ENCODE measurements around the gene CPLX1. TPM values are rescaled to one million over a fixed set of nuclear protein-coding genes. Genes with fewer than 3 reads are reported as not detected.

CPLX1 gene
- polyA plus RNA-seq, 3 donors: not detected

- Histone ChIP-seq H3K9me3 (replicated peaks in 1 of 2; ENCODE audit: control insufficient read depth in 1 of 2, insufficient read depth in 1 of 2, low read length in 2 of 2) (peaks cover 25 to 50% of the 10 kb centered on the region in 2 donors), H3K4me2 (replicated peaks; ENCODE audit: extremely low read depth, low read length, poor library complexity, severe bottlenecking) (no peak overlapping the region), H3K79me2 (ENCODE audit: insufficient read depth, low read length) (no peaks in the 10 kb centered on the region), H3K27ac (ENCODE audit: low read depth in 1 of 2, low read length in 2 of 2) (no peak overlapping the region), H3K9ac (ENCODE audit: insufficient read depth, low read length, poor library complexity, severe bottlenecking) (no peak overlapping the region), H4K20me1 (ENCODE audit: insufficient read depth, low read length) (no peaks in the 10 kb centered on the region), H3K4me1 (ENCODE audit: control insufficient read depth in 1 of 2, insufficient read depth in 2 of 2, low read length in 2 of 2) (peaks cover 6 to 11% of the 10 kb centered on the region in 2 donors), H3K36me3 (replicated peaks in 1 of 2; ENCODE audit: control insufficient read depth in 1 of 2, insufficient read depth in 2 of 2, low read length in 2 of 2) (no peaks in the 10 kb centered on the region), H3K4me3 (replicated peaks in 1 of 3; ENCODE audit: low read depth in 2 of 3, low read length in 3 of 3) (no peak overlapping the region), H2AFZ (ENCODE audit: insufficient read depth, low read depth, low read length, poor library complexity, severe bottlenecking) (no peak overlapping the region), H3K27me3 (ENCODE audit: control insufficient read depth in 2 of 2, insufficient read depth in 2 of 2, low read length in 2 of 2) (no peaks in the 10 kb centered on the region)
- no peak overlapping the region for H3K27ac Mint-ChIP-seq
- H3K36me3 Mint-ChIP-seq: no peaks in the 10 kb centered on the region
- peaks cover 7% of the 10 kb centered on the region for H3K4me1 Mint-ChIP-seq
- DNase-seq: no peak
- TF ChIP-seq, protein P1, sequence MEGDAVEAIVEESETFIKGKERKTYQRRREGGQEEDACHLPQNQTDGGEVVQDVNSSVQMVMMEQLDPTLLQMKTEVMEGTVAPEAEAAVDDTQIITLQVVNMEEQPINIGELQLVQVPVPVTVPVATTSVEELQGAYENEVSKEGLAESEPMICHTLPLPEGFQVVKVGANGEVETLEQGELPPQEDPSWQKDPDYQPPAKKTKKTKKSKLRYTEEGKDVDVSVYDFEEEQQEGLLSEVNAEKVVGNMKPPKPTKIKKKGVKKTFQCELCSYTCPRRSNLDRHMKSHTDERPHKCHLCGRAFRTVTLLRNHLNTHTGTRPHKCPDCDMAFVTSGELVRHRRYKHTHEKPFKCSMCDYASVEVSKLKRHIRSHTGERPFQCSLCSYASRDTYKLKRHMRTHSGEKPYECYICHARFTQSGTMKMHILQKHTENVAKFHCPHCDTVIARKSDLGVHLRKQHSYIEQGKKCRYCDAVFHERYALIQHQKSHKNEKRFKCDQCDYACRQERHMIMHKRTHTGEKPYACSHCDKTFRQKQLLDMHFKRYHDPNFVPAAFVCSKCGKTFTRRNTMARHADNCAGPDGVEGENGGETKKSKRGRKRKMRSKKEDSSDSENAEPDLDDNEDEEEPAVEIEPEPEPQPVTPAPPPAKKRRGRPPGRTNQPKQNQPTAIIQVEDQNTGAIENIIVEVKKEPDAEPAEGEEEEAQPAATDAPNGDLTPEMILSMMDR (IDR thresholded peaks at IDR 0.05): no peak
- H3K27me3 Mint-ChIP-seq (ENCODE audit: low read depth in 3 of 3): peaks cover 5 to 22% (median 5%) of the 10 kb centered on the region in 3 donors
- H3K4me3 Mint-ChIP-seq: no peak overlapping the region
- peaks cover 20 to 50% (median 45%) of the 10 kb centered on the region in 7 donors for H3K9me3 Mint-ChIP-seq
- intact Hi-C loops (cut with micrococcal nuclease): no loop called here
- 99% methylated on average over 32 of the region's 32 CpGs for WGBS (ENCODE audit: insufficient coverage)
Measured at GRCh38 chr4:836003-836511, 10.1 kb upstream of the CPLX1 start.

GRCh38 chr4:835148-836002, 9.4 kb upstream of the CPLX1 start:
- no peaks in the 10 kb centered on the region for H3K36me3 ChIP-seq (replicated peaks in 1 of 2; ENCODE audit: control insufficient read depth in 1 of 2, insufficient read depth in 2 of 2, low read length in 2 of 2)
- peaks cover 7% of the 10 kb centered on the region for H3K4me1 Mint-ChIP-seq
- H3K4me3 Mint-ChIP-seq: no peak overlapping the region
- no peak overlapping the region for H3K27ac ChIP-seq (ENCODE audit: low read depth in 1 of 2, low read length in 2 of 2)
- H3K9me3 Mint-ChIP-seq: peaks cover 18 to 56% (median 44%) of the 10 kb centered on the region in 7 donors
- H3K4me2 ChIP-seq (replicated peaks; ENCODE audit: extremely low read depth, low read length, poor library complexity, severe bottlenecking): no peak overlapping the region
- peaks cover 7 to 25% (median 8%) of the 10 kb centered on the region in 3 donors for H3K27me3 Mint-ChIP-seq (ENCODE audit: low read depth in 3 of 3)
- intact Hi-C loops (cut with micrococcal nuclease): no loop called here
- H3K9me3 ChIP-seq (replicated peaks in 1 of 2; ENCODE audit: control insufficient read depth in 1 of 2, insufficient read depth in 1 of 2, low read length in 2 of 2): peaks cover 25 to 50% of the 10 kb centered on the region in 2 donors
- H2AFZ ChIP-seq (ENCODE audit: insufficient read depth, low read depth, low read length, poor library complexity, severe bottlenecking): no peak overlapping the region
- H3K79me2 ChIP-seq (ENCODE audit: insufficient read depth, low read length): no peaks in the 10 kb centered on the region
- H3K4me1 ChIP-seq (ENCODE audit: control insufficient read depth in 1 of 2, insufficient read depth in 2 of 2, low read length in 2 of 2): peaks cover 6 to 11% of the 10 kb centered on the region in 2 donors
- DNase-seq: no peak
- no peak overlapping the region for H3K4me3 ChIP-seq (replicated peaks in 1 of 3; ENCODE audit: low read depth in 2 of 3, low read length in 3 of 3)
- WGBS (ENCODE audit: insufficient coverage): 96% methylated on average over 41 of the region's 46 CpGs
- peaks cover 0 to 2% of the 10 kb centered on the region in 2 donors for H3K27me3 ChIP-seq (ENCODE audit: control insufficient read depth in 2 of 2, insufficient read depth in 2 of 2, low read length in 2 of 2)
- H3K9ac ChIP-seq (ENCODE audit: insufficient read depth, low read length, poor library complexity, severe bottlenecking): no peak overlapping the region
- TF ChIP-seq, protein P1 (IDR thresholded peaks at IDR 0.05): no peak
- H4K20me1 ChIP-seq (ENCODE audit: insufficient read depth, low read length): no peaks in the 10 kb centered on the region
- no peak overlapping the region for H3K27ac Mint-ChIP-seq
- no peaks in the 10 kb centered on the region for H3K36me3 Mint-ChIP-seq
